Right cardiac atrium (tissue), 5 donors: ENCODE data around the gene CCDC107. TPM values are rescaled to one million over a fixed set of nuclear protein-coding genes. Genes with fewer than 3 reads are reported as not detected.

Experiments
- ATAC-seq, 2 donors: fragments of 200-7000 bp; cut with Tn5 transposase; one replicate each; pipeline versions ENCODE4 v1.8.0 to v1.9.1; 2020; ENCODE audit warnings: moderate library complexity in 2 of 2, mild to moderate bottlenecking in 1 of 2
- DNase-seq, 3 donors: peaks; one replicate each; pipeline ENCODE4 v3.0.0-alpha.2; 2020
- H3K27ac ChIP-seq: one replicate; pipeline ENCODE4 v1.5.1; 2013; ENCODE audit warnings: mild to moderate bottlenecking, low read length, control low read depth, moderate library complexity
- H3K27me3 ChIP-seq: one replicate; pipeline ENCODE4 v1.6.1; 2013; ENCODE audit not compliant: control insufficient read depth, insufficient read depth
- H3K4me1 ChIP-seq: one replicate; pipeline ENCODE4 v1.6.1; 2013; ENCODE audit warnings: low read length; ENCODE audit not compliant: control insufficient read depth, insufficient read depth
- H3K4me3 ChIP-seq: one replicate; pipeline ENCODE4 v1.5.1; 2013; ENCODE audit warnings: low read length, control low read depth
- H3K9me3 ChIP-seq: one replicate; pipeline ENCODE4 v1.6.1; 2013; ENCODE audit warnings: low read length; ENCODE audit not compliant: control insufficient read depth
- WGBS: extraction: QIAGEN DNeasy Blood & Tissue Kit; methylation state at CpG from one replicate; pipeline ENCODE4 v1.1.7; 2013; 5-methylcytosine and 5-hydroxymethylcytosine counted together
- intact Hi-C, 4 donors: fragments of 100-400 bp; cut with DNase I; formaldehyde crosslinking; loops; one replicate each; pipeline versions ENCODE4 v1.11.0 to v1.14.0; 2022 to 2023
- polyA plus RNA-seq: library from polyadenylated mRNA; stranded (reverse); fragments of 200-250 nt; gene quantifications from one replicate; pipeline ENCODE4 v1.2.3, GENCODE V29; 2013
- total RNA-seq, 4 donors: library from RNA; stranded (reverse); fragmentation: NEBNext Ultra II Directional; extraction: Animal tissue kit (Norgen Biotek cat#: 25700); gene quantifications; one replicate each; pipeline ENCODE4 v1.2.1, GENCODE V29; 2021
- donor health status: healthy with polysubstance abuse.
- donor health status: DM: no; HTN: yes; CAD: no.
- donor health status: DM: no; HTN: no; CAD: no.
- donor health status: DM: no; HTN: yes; CAD: no; lungs with severe emphysema.
- donor health status: DM: yes; HTN: yes; CAD: no.

Gene CCDC107
- total and polyA plus RNA-seq, 5 donors: 54.7 to 75.0 (median 61.1) TPM

DNA sequence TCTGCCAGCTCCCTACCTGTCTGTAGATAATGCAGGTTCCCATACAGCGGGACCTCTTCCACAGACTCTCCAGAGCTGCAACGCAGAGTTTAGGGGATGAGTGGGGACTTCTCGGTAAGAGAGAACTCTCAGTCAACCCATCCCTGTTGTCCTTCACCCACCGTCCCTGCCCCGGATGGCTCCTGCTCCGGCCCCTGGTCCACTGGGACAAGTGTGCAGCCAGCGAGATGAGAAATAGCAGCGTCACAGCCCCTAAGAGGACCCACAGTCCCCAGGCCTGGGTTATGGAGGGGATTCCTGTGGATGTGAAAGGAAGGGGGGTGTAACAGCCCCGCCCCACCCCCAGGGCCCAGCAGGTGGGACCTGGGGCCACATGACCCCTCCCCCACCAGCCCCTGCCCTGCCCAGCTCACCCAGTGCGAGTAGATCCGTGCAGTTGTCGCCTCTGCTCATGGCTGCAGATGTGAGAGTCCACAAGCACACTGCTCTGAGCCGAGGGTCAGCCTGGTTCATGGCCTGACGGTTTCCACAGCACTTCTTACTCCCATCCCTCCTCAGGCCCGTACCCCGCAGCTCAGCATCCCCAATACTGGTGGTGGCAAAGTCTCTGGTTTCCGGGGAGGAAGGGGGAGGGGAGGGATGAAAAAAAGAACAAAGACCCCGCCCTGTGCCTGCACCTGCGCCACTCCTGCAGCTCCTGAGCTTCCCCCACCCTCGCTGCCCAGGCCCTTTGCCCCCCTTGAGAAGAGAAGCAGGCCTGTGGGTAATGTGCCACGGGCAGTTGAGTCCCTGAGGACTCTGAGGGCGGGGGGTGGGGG is 7.5 kb upstream of the CCDC107 start, which contains the start of gene SIT1:
Gene SIT1 (minus strand): TSS at position 591 of the 818 bp plus-strand sequence. CDS start 78 bp downstream, at position 513.
- ATAC-seq: no peak
- DNase-seq: peak in 1 of 3 donors; percentile 63
- Histone ChIP-seq H3K4me3 (no peak within 1 kb of the TSS), H3K27ac (peak within 1 kb of the TSS; percentile 64), H3K27me3 (no peaks in the 10 kb centered on the region), H3K9me3 (no peaks in the 10 kb centered on the region), H3K4me1 (peaks cover 4% of the 10 kb centered on the region)
- intact Hi-C loops: no loop called here
- 62% methylated on average over 22 of the region's 22 CpGs for WGBS

DNA sequence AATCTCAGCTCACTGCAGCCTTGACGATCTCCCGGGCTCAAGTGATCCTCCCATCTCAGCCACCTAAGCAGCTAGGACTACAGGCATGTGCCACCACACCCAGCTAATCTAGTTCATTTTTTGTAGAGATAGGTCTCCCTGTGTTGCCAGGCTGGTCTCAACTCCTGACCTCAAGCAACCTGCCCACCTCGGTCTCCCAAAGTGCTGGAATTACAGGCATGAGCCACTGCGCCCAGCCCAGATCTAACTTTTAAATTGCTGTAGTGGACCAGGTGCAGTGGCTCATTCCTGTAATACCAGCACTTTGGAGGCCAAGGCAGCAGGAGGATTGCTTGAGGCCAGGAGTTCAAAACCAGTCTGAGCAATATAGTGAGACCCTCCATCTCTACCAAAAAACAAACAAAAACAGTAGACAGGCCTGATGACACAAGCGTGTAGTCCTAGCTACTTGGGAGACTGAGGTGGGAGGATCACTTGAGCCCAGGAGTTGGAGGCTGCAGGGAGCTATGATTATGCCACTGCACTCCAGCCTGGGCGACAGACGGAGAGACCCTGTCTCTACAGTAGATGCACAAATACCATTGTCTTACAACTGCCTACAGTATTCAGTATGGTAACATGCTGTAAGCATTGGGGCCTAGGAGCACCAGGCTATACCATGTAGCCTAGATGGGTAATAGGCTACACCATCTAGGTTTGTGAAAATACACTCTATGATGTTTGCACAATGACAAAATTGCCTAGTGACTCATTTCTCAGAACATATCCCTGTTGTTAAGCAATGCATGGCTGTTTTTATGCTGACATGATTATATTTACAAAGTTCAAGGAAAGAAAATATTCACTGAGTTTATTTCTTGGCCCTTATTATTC is 5.9 kb upstream of the CCDC107 start:
- intact Hi-C loops: no loop called here
- no peak overlapping the region for H3K27ac ChIP-seq
- no peak for ATAC-seq
- no peaks in the 10 kb centered on the region for H3K9me3 ChIP-seq
- no peak for DNase-seq
- no peak overlapping the region for H3K4me3 ChIP-seq
- peaks cover 3% of the 10 kb centered on the region for H3K4me1 ChIP-seq
- 80% methylated on average over 7 of the region's 7 CpGs for WGBS
- H3K27me3 ChIP-seq: no peaks in the 10 kb centered on the region

DNA sequence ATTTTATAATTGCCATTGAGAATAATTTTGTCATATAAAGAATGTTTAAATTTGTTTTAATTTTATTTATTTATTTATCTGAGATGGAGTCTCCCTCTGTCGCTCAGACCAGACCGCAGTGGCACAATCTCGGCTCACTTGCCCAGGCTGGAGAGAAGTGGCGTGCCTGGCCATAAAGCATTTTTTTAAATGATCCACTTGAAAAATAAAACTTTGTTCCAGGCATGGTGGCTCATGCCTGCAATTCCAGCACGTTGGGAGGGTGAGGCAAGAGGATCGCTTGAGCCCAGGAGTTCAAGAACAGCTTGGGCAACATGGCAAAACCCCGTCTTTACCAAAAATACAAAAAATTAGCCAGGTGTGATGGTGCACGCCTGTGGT is 5.3 kb upstream of the CCDC107 start:
- ATAC-seq (no peak), DNase-seq (no peak)
- Histone ChIP-seq H3K27ac (no peak overlapping the region), H3K9me3 (no peaks in the 10 kb centered on the region), H3K4me1 (no peaks in the 10 kb centered on the region), H3K4me3 (no peak overlapping the region), H3K27me3 (no peaks in the 10 kb centered on the region)
- 90% methylated on average over 8 of the region's 8 CpGs for WGBS
- intact Hi-C loops: no loop called here

DNA sequence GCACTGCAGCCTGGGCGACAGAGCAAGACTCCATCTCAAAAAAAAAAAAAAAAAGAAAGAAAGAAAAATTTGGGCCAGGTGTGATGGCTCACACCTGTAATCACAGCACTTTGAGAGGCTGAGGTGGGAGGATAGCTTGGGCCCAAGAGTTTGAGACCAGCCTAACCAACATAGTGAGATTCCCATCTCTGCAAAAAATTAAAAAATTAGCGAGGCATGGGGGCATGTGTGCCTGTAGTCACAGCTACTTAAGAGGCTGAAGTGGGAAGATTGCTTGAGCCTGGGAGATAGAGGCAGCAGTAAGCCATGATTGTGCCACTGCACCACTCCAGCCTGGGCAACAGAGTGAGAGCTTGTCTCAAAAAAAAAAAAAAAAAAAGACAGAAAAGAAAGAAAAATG is 4.5 kb upstream of the CCDC107 start:
- Histone ChIP-seq H3K9me3 (no peaks in the 10 kb centered on the region), H3K4me3 (no peak overlapping the region), H3K27me3 (no peaks in the 10 kb centered on the region), H3K27ac (no peak overlapping the region), H3K4me1 (no peaks in the 10 kb centered on the region)
- WGBS: 91% methylated on average over 2 of the region's 2 CpGs
- DNase-seq (no peak), ATAC-seq (no peak)
- intact Hi-C loops: no loop called here

DNA sequence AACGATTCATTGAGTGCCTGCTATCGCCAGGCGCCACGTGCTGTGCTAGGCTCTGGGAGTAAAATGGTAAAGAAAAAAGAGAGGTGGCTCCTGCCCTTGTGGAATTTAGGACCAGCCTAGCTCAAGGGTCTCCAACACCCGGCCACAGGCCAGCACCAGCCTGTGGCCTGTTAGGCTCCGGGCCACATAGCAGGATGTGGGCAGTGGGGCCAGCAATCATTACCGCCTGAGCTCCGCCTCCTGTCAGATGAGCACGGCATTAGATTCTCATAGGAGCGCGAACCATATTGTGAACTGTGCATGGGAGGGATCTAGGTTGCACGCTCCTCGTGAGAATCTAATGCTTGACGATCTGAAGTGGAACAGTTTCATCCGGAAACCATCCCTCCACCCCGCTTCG is 1.7 kb upstream of the CCDC107 start:
- WGBS: 83% methylated on average over 17 of the region's 17 CpGs
- intact Hi-C loops: loop anchor here in 1 of 4 donors (5.0 kb wide), 1 partner anchor 91 kb away; the partner anchor contains the start of genes GBA2 and RGP1

DNA sequence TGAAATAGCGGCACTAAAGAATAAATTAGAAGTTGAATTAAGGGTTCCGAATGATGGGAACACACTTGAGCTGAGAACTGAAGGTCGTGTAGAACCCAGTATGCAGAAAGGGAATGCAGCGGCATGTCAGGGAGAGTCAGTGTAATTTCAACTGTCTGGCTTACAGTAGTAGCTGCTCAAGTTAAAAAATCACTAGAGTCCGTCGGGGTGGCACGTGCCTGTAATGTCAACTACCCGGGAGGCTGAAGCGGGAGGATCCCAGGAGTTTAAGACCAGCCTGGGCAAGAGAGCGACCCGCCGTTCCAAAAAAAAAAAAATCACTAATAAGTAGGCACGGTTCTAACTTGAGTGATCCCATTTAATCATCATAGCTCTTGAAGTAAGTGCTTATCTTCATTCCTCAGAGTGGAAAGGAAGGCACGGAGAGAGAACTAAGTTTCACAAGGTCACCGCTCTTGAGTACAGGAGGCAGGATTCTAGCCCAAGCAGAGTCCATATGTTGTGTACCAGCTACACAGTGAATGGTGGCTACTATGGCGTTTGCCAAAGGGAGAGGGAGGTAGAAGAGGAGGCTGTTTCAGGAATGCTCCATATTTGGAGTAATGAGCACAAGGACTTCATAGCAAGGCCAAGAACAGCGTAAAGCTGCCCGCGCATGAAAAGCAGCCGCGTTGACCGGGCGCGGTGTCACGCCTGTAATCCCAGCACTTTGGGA is 1.1 kb upstream of the CCDC107 start:
- Histone ChIP-seq H3K4me3 (peak overlapping the region; percentile 31), H3K27ac (peak overlapping the region; percentile 88), H3K9me3 (no peaks in the 10 kb centered on the region), H3K27me3 (no peaks in the 10 kb centered on the region), H3K4me1 (no peaks in the 10 kb centered on the region)
- no peak for DNase-seq
- intact Hi-C loops: loop anchor here in 1 of 4 donors (5.0 kb wide), 1 partner anchor 90 kb away; the partner anchor contains the start of genes GBA2 and RGP1
- ATAC-seq: peak; percentile 11 to 34
- WGBS: 30% methylated on average over 25 of the region's 25 CpGs

More for the DNA sequence above, 1.7 kb upstream of the CCDC107 start:
- no peak for ATAC-seq
- no peaks in the 10 kb centered on the region for H3K9me3 ChIP-seq
- H3K4me3 ChIP-seq: no peak overlapping the region
- DNase-seq: no peak
- H3K27me3 ChIP-seq: no peaks in the 10 kb centered on the region
- no peaks in the 10 kb centered on the region for H3K4me1 ChIP-seq
- H3K27ac ChIP-seq: no peak overlapping the region

DNA sequence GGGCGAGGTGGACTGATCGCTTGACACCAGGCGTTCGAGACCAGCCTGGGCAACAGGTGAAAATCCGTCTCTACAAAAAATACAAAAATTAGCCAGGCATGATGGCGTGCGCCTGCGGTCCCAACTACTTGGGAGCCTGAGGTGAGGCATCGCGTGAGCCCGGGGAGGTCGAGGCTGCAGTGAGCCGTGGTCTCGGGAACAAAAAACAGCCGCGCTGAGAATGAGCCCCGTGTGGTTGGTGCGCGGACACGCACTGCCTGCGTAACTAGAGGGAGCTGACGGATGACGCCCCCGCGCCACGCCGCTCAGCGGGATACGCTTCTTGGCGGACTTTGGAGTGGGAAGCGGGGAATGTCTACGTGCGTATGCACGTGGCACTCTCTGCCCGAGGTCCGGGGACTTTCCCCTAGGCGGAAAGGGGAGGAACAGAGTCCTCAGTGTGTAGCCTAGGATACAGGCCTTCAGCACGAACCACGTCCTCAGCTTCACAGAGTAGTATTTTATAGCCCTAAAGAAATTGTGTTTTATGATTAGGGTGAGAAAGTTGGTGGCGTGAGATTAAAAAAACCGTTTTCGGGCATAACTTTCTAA is 451 bp upstream of the CCDC107 start, which contains the start of gene RMRP:
Gene RMRP (minus strand): TSS at position 474 of the 591 bp plus-strand sequence.
- under 1% methylated on average over 42 of the region's 42 CpGs for WGBS
- no peaks in the 10 kb centered on the region for H3K4me1 ChIP-seq
- H3K27me3 ChIP-seq: no peaks in the 10 kb centered on the region
- H3K4me3 ChIP-seq: peak within 1 kb of the TSS; percentile 85
- DNase-seq (peak; percentile 98 to 99 (median 99)), ATAC-seq (peak; percentile 97)
- intact Hi-C loops: loop anchor here in 1 of 4 donors (5.0 kb wide), 1 partner anchor 90 kb away; the partner anchor contains the start of genes GBA2 and RGP1
- no peaks in the 10 kb centered on the region for H3K9me3 ChIP-seq
- peak within 1 kb of the TSS; percentile 99 for H3K27ac ChIP-seq

DNA sequence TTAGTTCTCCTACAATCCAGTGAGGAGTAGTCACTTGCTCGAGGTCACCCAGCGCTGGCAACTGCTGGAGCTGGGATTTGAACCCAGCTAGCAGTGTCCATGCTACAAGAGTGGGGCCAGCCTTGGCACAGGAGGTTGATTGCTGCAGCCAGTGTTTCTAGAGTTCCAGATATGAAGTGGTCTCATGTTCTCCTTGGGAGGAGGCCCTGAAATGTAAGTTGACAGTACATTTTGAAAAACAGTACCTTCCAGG is 802 bp downstream of the CCDC107 start:
- DNase-seq (peak; percentile 65 to 83 (median 79)), ATAC-seq (peak; percentile 2 to 4)
- intact Hi-C loops: loop anchor here in 1 of 4 donors (5.0 kb wide), 1 partner anchor 88 kb away; the partner anchor contains the start of genes GBA2 and RGP1
- no peaks in the 10 kb centered on the region for H3K4me1 ChIP-seq
- 0% methylated on average over 2 of the region's 2 CpGs for WGBS
- peak overlapping the region; percentile 99 for H3K27ac ChIP-seq
- no peaks in the 10 kb centered on the region for H3K9me3 ChIP-seq
- peak overlapping the region; percentile 85 for H3K4me3 ChIP-seq
- H3K27me3 ChIP-seq: no peaks in the 10 kb centered on the region

DNA sequence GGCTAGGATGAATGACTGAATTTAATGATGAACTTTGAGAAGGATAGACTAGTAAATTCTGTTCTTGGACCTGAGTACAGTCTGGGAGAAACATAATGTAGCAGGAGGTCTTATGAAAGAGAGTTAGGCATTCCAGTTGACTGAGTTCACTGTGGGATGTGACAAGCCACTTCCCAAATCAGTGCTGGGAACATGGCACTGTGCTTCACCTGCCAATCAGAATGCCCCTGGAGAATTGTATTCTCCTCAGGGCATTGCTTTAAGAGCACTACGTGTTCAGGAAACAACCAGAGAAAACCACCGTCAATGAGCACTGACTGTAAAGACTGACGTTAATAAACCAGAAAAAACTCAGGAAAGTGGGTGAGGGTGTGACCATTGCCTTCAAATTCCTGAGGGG is 1.2 kb downstream of the CCDC107 start:
- Histone ChIP-seq H3K27ac (peak overlapping the region; percentile 66), H3K4me1 (no peaks in the 10 kb centered on the region), H3K4me3 (peak overlapping the region; percentile 85), H3K27me3 (no peaks in the 10 kb centered on the region), H3K9me3 (no peaks in the 10 kb centered on the region)
- ATAC-seq: peak in 1 of 2 donors; percentile 0
- intact Hi-C loops: loop anchor here in 1 of 4 donors (5.0 kb wide), 1 partner anchor 88 kb away; the partner anchor contains the start of genes GBA2 and RGP1
- 38% methylated on average over 3 of the region's 3 CpGs for WGBS
- no peak for DNase-seq

DNA sequence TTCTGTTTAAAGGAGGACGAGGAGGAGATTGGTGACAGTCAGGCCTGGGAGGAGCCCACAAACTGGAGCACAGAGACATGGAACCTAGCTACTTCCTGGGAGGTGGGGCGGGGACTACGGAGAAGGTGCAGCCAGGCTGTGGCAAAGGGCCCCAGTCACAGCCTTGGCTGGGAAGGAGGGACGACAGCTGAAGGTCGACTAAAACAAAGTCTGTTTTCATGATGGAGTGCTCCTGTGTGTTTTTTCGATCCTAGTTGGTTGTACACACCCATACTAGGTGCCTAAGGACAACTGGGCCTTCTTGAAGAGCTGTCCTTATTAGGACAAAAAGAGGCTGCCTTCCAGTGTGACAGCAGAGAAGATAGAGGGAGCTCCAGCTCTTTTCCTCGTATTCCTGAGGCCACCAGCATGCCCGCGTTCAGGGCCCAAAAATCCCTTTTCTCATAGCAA is 2.9 kb downstream of the CCDC107 start:
- no peak for DNase-seq
- 49% methylated on average over 9 of the region's 9 CpGs for WGBS
- Histone ChIP-seq H3K27me3 (no peaks in the 10 kb centered on the region), H3K27ac (peak overlapping the region; percentile 50), H3K4me1 (no peaks in the 10 kb centered on the region), H3K4me3 (no peak overlapping the region), H3K9me3 (no peaks in the 10 kb centered on the region)
- ATAC-seq: no peak
- intact Hi-C loops: loop anchor here in 3 of 4 donors (5.0 to 10.0 kb wide), 3 partner anchors 36 to 71 kb away; partner anchors contain the start of genes CREB3 (in 2 of the 3) and TLN1 (in 2 of the 3)
